HG03045 (cell line): ENCODE results near the gene MRI1.
"Not testable (repeated sequence)": the region's sequence is repeated elsewhere in the genome, so short reads cannot be mapped to it uniquely, and the experiment has no call there.

Experiments used
- ATAC-seq: cut with Tn5 transposase; IDR thresholded peaks from one replicate; pipeline ENCODE4 v1.9.1; 2021; ENCODE audit warnings: mild to moderate bottlenecking, moderate library complexity; ENCODE audit not compliant: unreplicated experiment

The MRI1 gene

GRCh38 chr19:13788991-13789390 lies 24.7 kb downstream of the MRI1 start:
- no peak for ATAC-seq

GRCh38 chr19:13790354-13790753 lies 26.0 kb downstream of the MRI1 start:
- ATAC-seq: no peak

GRCh38 chr19:13793317-13793716 lies 29.0 kb downstream of the MRI1 start:
- ATAC-seq: not testable (repeated sequence)

- ATAC-seq: no peak
Observed at GRCh38 chr19:13794398-13794756, 30.1 kb downstream of the MRI1 start.

GRCh38 chr19:13794757-13795589 lies 30.7 kb downstream of the MRI1 start, which contains the start of gene ZSWIM4:
Gene ZSWIM4 (plus strand): TSS chr19:13795443. CDS start chr19:13795649, 206 bp downstream.
- ATAC-seq: peak; percentile 95

- ATAC-seq: peak; percentile 26
Observed at GRCh38 chr19:13795595-13796300, 31.4 kb downstream of the MRI1 start.

- ATAC-seq: no peak
Observed at GRCh38 chr19:13796301-13797057, 32.2 kb downstream of the MRI1 start.

GRCh38 chr19:13797058-13797440 lies 32.7 kb downstream of the MRI1 start:
- ATAC-seq: no peak

- ATAC-seq: no peak
Observed at GRCh38 chr19:13797870-13798269, 33.5 kb downstream of the MRI1 start.

GRCh38 chr19:13799669-13800068 lies 35.3 kb downstream of the MRI1 start:
- ATAC-seq: no peak

- ATAC-seq: no peak
Observed at GRCh38 chr19:13803038-13803437, 38.7 kb downstream of the MRI1 start.

GRCh38 chr19:13804830-13805683 lies 40.7 kb downstream of the MRI1 start:
- no peak for ATAC-seq

- ATAC-seq: no peak
Observed at GRCh38 chr19:13806728-13807127, 42.4 kb downstream of the MRI1 start.

GRCh38 chr19:13807421-13808021 lies 43.2 kb downstream of the MRI1 start:
- no peak for ATAC-seq

- ATAC-seq: no peak
Observed at GRCh38 chr19:13808856-13809255, 44.5 kb downstream of the MRI1 start.

- no peak for ATAC-seq
Observed at GRCh38 chr19:13812544-13812943, 48.2 kb downstream of the MRI1 start.

GRCh38 chr19:13813147-13813546 lies 48.8 kb downstream of the MRI1 start:
- ATAC-seq: no peak

GRCh38 chr19:13814550-13814949 lies 50.2 kb downstream of the MRI1 start:
- no peak for ATAC-seq

GRCh38 chr19:13817018-13817614 lies 52.8 kb downstream of the MRI1 start:
- ATAC-seq: no peak
